Right atrium auricular region (tissue), 2 donors: ENCODE results near the gene MEGF6. TPM values are rescaled to one million over a fixed set of nuclear protein-coding genes. Genes with fewer than 3 reads are reported as not detected.

Experiments
- DNase-seq: peaks from one replicate; pipeline ENCODE4 v3.0.0-alpha.2; 2019; ENCODE audit warnings: low spot score
- H3K27ac ChIP-seq, 2 donors: fragments of 200-600 bp; sonication (generic); 1 replicate in 1 of 2; 2 replicates in 1 of 2; pipeline ENCODE4 v1.5.1; 2016 to 2019
- H3K27me3 ChIP-seq, 2 donors: fragments of 200-600 bp; sonication (generic); one replicate each; pipeline versions ENCODE4 v1.5.1 to v1.6.0; 2017 to 2019
- H3K36me3 ChIP-seq: fragments of 200-600 bp; sonication (generic); one replicate; pipeline ENCODE4 v1.5.1; 2016
- H3K4me1 ChIP-seq, 2 donors: fragments of 200-600 bp; sonication (generic); one replicate each; pipeline versions ENCODE4 v1.5.1 to v1.6.0; 2017 to 2019
- H3K4me3 ChIP-seq, 2 donors: fragments of 200-600 bp; sonication (generic); 1 replicate in 1 of 2; 2 replicates in 1 of 2; pipeline ENCODE4 v1.5.1; 2017 to 2019; ENCODE audit warnings: mild to moderate bottlenecking in 1 of 2, moderate library complexity in 1 of 2
- H3K9me3 ChIP-seq, 2 donors: fragments of 200-600 bp; sonication (generic); one replicate each; pipeline ENCODE4 v1.5.1; 2019
- total RNA-seq, 2 donors: library from RNA; depleted of rRNA; stranded (reverse); fragments of >200 nt; gene quantifications; one replicate each; pipeline ENCODE4 v1.1.0, GENCODE V29; 2016
- TF ChIP-seq, protein P1 (sequence below), 2 donors: fragments of 200-600 bp; sonication (generic); IDR thresholded peaks; one replicate each; pipeline ENCODE4 v1.5.1; 2019; ENCODE audit warnings: antibody characterized with exemption in 2 of 2

The MEGF6 gene
- total RNA-seq, 2 donors from 2014 or later: 14.9 to 32.6 TPM

DNA sequence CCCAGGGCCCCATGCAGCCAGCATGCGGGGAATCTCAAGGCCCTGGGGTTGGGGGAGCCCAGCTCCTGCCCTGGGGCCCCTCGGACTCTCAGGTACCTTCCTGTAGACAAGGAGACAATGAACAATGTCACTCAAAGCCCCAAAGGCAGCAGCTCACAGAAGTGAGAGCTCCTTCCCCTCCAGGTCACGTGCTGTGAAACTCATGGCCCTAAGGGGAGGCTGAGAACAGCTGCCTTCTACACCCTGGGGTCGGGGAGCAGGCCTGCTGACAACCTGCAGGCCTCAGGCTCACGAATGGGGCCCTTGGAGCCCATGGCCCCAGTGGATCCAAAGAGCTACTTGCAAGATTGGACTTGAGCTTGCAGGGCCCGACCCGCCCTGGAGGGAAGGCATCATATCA, 3.2 kb downstream of the MEGF6 start:
- Histone ChIP-seq H3K27me3 (peaks cover 0 to 6% of the 10 kb centered on the region in 2 donors), H3K27ac (no peak overlapping the region), H3K36me3 (no peaks in the 10 kb centered on the region), H3K9me3 (no peaks in the 10 kb centered on the region), H3K4me1 (peaks cover 0 to 21% of the 10 kb centered on the region in 2 donors), H3K4me3 (no peak overlapping the region)
- TF ChIP-seq, protein P1, sequence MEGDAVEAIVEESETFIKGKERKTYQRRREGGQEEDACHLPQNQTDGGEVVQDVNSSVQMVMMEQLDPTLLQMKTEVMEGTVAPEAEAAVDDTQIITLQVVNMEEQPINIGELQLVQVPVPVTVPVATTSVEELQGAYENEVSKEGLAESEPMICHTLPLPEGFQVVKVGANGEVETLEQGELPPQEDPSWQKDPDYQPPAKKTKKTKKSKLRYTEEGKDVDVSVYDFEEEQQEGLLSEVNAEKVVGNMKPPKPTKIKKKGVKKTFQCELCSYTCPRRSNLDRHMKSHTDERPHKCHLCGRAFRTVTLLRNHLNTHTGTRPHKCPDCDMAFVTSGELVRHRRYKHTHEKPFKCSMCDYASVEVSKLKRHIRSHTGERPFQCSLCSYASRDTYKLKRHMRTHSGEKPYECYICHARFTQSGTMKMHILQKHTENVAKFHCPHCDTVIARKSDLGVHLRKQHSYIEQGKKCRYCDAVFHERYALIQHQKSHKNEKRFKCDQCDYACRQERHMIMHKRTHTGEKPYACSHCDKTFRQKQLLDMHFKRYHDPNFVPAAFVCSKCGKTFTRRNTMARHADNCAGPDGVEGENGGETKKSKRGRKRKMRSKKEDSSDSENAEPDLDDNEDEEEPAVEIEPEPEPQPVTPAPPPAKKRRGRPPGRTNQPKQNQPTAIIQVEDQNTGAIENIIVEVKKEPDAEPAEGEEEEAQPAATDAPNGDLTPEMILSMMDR (IDR thresholded peaks at IDR 0.05): no peak
- DNase-seq: no peak

DNA sequence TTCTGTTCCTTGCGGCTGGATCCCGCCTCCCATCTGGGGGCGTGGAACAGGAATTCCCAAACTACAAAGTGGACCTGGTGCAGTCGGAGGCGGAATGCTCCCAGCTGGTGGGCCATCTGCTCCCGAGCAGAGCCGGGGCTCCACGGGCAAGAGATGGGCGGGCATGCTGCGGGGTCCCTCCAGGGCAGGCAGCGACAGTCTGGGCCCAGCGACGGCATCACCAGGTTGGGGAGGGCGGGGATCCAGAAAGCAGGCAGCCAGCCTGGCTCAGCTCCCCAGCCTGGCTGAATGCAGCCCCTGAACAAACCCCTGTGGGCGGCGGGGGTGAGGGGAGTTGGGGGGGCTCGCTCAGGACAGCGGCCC, 3.6 kb downstream of the MEGF6 start:
- Histone ChIP-seq H3K27me3 (peaks cover 0 to 6% of the 10 kb centered on the region in 2 donors), H3K4me3 (no peak overlapping the region), H3K4me1 (peaks cover 0 to 21% of the 10 kb centered on the region in 2 donors), H3K9me3 (no peaks in the 10 kb centered on the region), H3K27ac (no peak overlapping the region), H3K36me3 (no peaks in the 10 kb centered on the region)
- no peak for DNase-seq
- TF ChIP-seq, protein P1 (IDR thresholded peaks at IDR 0.05): no peak

DNA sequence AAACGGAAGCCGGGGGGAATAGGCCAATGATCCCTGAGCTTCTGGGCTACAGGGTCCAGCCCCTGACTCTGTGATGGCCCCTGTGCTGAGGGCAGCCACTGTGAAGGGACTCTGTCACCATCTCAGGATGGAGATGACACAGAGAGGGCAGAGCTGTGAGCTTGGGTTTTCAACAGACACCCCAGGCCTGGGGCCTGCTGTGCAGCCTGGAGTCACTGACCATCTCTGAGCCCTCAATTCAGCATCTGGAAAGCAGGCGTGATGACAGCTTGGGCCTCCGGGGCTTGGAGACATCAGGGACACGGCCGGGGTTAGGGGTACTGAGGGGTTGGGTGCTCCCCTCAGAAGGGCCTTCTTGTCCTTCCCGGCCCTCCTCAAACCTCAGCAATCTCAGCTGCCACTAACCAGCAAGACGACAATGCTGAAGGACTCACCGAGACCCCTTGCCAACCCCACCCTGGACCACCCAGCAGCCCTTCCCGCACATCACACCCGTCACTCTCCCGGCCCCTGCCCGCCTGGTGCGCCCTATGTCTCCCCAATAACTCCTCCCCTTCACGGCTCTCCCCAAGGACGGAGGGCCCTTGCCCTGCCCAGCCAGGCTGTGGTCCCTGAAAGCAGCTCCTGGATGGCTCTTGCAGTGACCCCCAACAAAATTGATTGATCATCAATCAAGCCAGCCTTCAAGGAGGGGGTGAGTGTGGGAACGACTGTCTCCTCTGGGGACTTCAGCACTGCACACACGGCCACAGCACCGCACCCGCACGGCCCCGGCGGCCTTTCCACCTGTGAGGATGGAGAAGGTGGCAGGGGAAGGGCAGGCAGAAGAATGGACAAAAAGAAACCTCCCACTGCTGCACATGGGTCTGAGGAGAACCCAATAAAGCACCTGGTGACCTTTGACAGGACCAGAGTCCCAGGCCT, 4.3 kb downstream of the MEGF6 start:
- Histone ChIP-seq H3K4me1 (peaks cover 0 to 20% of the 10 kb centered on the region in 2 donors), H3K4me3 (no peak overlapping the region), H3K36me3 (no peaks in the 10 kb centered on the region), H3K9me3 (no peaks in the 10 kb centered on the region), H3K27me3 (peaks cover 0 to 6% of the 10 kb centered on the region in 2 donors), H3K27ac (no peak overlapping the region)
- TF ChIP-seq, protein P1 (IDR thresholded peaks at IDR 0.05): no peak
- DNase-seq: no peak

DNA sequence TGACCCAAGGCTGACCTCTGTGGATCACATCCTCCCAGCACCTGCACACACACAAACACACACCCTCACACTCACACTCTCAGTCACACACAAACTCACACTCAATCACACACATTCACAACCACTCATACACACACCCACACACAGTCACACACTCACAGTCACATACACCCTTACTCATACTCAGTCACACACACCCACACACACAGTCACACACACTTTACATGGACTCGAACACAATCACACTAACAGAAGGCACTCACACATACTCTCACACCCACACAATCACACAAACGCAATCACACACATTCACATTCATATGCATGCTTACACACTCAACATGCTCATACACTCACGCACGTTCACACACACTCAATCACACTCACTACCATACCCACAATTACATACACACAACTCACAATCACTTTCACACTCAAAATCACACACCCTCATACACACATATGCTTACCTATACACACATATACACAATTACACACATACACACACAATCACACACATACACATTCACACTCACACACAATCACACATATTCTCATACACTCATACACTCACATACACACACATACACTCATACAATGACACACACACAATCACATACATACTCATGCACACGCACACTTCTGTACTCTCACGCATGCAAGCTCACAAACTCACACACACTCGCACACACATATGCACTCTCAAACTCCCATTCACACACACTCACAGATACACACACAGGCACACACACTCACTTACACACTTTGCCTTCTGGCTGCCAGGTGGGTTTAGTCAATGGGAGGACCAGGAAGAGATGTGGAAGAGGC, 6.1 kb downstream of the MEGF6 start:
- no peaks in the 10 kb centered on the region for H3K36me3 ChIP-seq
- H3K27ac ChIP-seq: no peak overlapping the region
- peaks cover 0 to 2% of the 10 kb centered on the region in 2 donors for H3K4me1 ChIP-seq
- no peak overlapping the region for H3K4me3 ChIP-seq
- no peaks in the 10 kb centered on the region for H3K9me3 ChIP-seq
- H3K27me3 ChIP-seq: peaks cover 0 to 2% of the 10 kb centered on the region in 2 donors
- TF ChIP-seq, protein P1 (IDR thresholded peaks at IDR 0.05): no peak
- no peak for DNase-seq

DNA sequence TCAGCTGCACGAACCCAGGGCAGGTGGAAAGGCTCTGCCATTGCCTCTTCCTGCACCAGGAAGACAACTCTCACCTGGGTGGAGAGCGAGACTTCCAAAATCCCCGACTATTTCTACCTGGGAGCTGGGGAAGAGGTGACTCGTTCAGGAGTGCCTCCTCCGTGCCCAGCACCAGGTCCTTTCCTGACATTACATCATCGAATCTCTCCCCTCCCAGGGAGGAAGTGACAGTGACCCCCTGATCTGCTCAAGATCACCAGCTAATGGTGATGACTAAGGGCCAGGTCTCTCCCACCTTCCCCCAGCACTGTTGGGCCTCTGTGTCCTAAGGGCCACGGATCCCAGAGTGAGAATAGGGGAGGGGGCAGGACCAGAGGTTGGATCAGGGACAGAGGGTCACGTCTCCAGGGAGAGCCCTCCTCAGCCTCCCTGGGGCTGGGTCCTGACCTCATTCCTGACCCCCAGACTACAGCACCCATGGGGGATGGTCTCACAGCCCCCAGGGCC, 6.8 kb downstream of the MEGF6 start:
- H3K4me1 ChIP-seq: no peaks in the 10 kb centered on the region
- no peak overlapping the region for H3K4me3 ChIP-seq
- no peak for DNase-seq
- no peaks in the 10 kb centered on the region for H3K27me3 ChIP-seq
- no peaks in the 10 kb centered on the region for H3K36me3 ChIP-seq
- no peaks in the 10 kb centered on the region for H3K9me3 ChIP-seq
- TF ChIP-seq, protein P1 (IDR thresholded peaks at IDR 0.05): no peak
- H3K27ac ChIP-seq: no peak overlapping the region
